Neural progenitor cell (in vitro differentiated cells): ENCODE data around the gene EIF2D. TPM values are rescaled to one million over a fixed set of nuclear protein-coding genes. Genes with fewer than 3 reads are reported as not detected.

ENCODE experiments used
- DNase-seq: peaks from one replicate; pipeline ENCODE4 v3.0.0-alpha.2; 2016; ENCODE audit warnings: low spot score
- H2AFZ ChIP-seq: fragments of 200-600 bp; sonication (generic); replicated peaks from 2 replicates; pipeline ENCODE4 v1.6.1; 2016; ENCODE audit warnings: antibody characterized with exemption
- H3F3A ChIP-seq: fragments of 200-600 bp; sonication (generic); 2 replicates; pipeline ENCODE4 v1.6.1; 2016; ENCODE audit warnings: antibody characterized with exemption, low read depth
- H3K27ac ChIP-seq: fragments of 200-600 bp; sonication (generic); 2 replicates; pipeline ENCODE4 v1.5.1; 2016; ENCODE audit warnings: mild to moderate bottlenecking
- H3K27me3 ChIP-seq: fragments of 200-600 bp; sonication (generic); 2 replicates; pipeline ENCODE4 v1.6.1; 2016; ENCODE audit warnings: mild to moderate bottlenecking, moderate library complexity
- H3K36me3 ChIP-seq: fragments of 200-600 bp; sonication (generic); 2 replicates; pipeline ENCODE4 v1.5.1; 2016
- H3K4me1 ChIP-seq: fragments of 200-600 bp; sonication (generic); 2 replicates; pipeline ENCODE4 v1.6.1; 2016; ENCODE audit warnings: mixed run types
- H3K4me2 ChIP-seq: fragments of 200-600 bp; sonication (generic); 2 replicates; pipeline ENCODE4 v1.6.1; 2016
- H3K4me3 ChIP-seq: fragments of 200-600 bp; sonication (generic); 2 replicates; pipeline ENCODE4 v1.5.1; 2016
- H3K79me2 ChIP-seq: fragments of 200-600 bp; sonication (generic); 2 replicates; pipeline ENCODE4 v1.6.1; 2016; ENCODE audit warnings: low read depth
- H3K9ac ChIP-seq: fragments of 200-600 bp; sonication (generic); 2 replicates; pipeline ENCODE4 v1.6.1; 2016
- H3K9me3 ChIP-seq: fragments of 200-600 bp; sonication (generic); 2 replicates; pipeline ENCODE4 v1.5.1; 2016; ENCODE audit warnings: low read depth
- H4K20me1 ChIP-seq: fragments of 200-600 bp; sonication (generic); 2 replicates; pipeline ENCODE4 v1.6.1; 2016; ENCODE audit warnings: low read depth
- H3K27ac Mint-ChIP-seq: 3 replicates; pipeline ENCODE4 v1.8.0; 2021; ENCODE audit warnings: mixed read lengths
- H3K27me3 Mint-ChIP-seq: 2 replicates; pipeline ENCODE4 v1.8.0; 2022; ENCODE audit warnings: low read depth, mild to moderate bottlenecking, inconsistent platforms, moderate library complexity, mixed read lengths; ENCODE audit not compliant: insufficient read depth
- H3K36me3 Mint-ChIP-seq: 3 replicates; pipeline ENCODE4 v1.8.0; 2021; ENCODE audit warnings: mixed read lengths
- H3K4me1 Mint-ChIP-seq: 3 replicates; pipeline ENCODE4 v1.8.0; 2021; ENCODE audit warnings: mixed read lengths
- H3K4me3 Mint-ChIP-seq: 3 replicates; pipeline ENCODE4 v1.8.0; 2021; ENCODE audit warnings: mild to moderate bottlenecking, moderate library complexity, mixed read lengths
- H3K9me3 Mint-ChIP-seq: 3 replicates; pipeline ENCODE4 v1.8.0; 2020; ENCODE audit warnings: mixed read lengths
- CTCF ChIP-seq: fragments of 200-600 bp; sonication (generic); IDR thresholded peaks from 2 replicates; pipeline ENCODE4 v1.5.1; 2017; ENCODE audit warnings: antibody characterized with exemption, mild to moderate bottlenecking
- EZH2 ChIP-seq: fragments of 200-600 bp; sonication (generic); IDR thresholded peaks from 2 replicates; pipeline ENCODE4 v1.6.1; 2017; ENCODE audit warnings: antibody characterized with exemption, mild to moderate bottlenecking, moderate library complexity
- EZH2phosphoT487 ChIP-seq: fragments of 200-600 bp; sonication (generic); IDR thresholded peaks from 2 replicates; pipeline ENCODE4 v1.6.1; 2017; ENCODE audit warnings: antibody characterized with exemption
- total RNA-seq: library from RNA; depleted of rRNA; stranded (reverse); fragments of >200 nt; gene quantifications from 2 replicates; pipeline ENCODE4 v1.2.3, GENCODE V29; 2015; ENCODE audit warnings: low replicate concordance

Gene EIF2D
- total RNA-seq, 1 donor from 2014 or later, result 47.5 TPM

GRCh38 chr1:206595581-206596318, 16.5 kb downstream of the EIF2D start:
- Histone ChIP-seq H3K27me3 (no peaks in the 10 kb centered on the region), H4K20me1 (no peaks in the 10 kb centered on the region), H3F3A (no peaks in the 10 kb centered on the region), H3K79me2 (no peaks in the 10 kb centered on the region), H3K9ac (no peak overlapping the region), H3K4me2 (no peak overlapping the region), H3K4me3 (no peak overlapping the region), H3K27ac (no peak overlapping the region), H3K36me3 (no peaks in the 10 kb centered on the region), H3K9me3 (no peaks in the 10 kb centered on the region), H2AFZ (no peak overlapping the region), H3K4me1 (no peaks in the 10 kb centered on the region)
- H3K4me1 Mint-ChIP-seq, result no peaks in the 10 kb centered on the region
- no peaks in the 10 kb centered on the region for H3K9me3 Mint-ChIP-seq
- no peak for DNase-seq
- TF ChIP-seq EZH2 (no peak), CTCF (no peak), EZH2phosphoT487 (no peak)
- H3K36me3 Mint-ChIP-seq, result peaks cover 33% of the 10 kb centered on the region
- H3K4me3 Mint-ChIP-seq, result no peak overlapping the region
- H3K27me3 Mint-ChIP-seq, result no peaks in the 10 kb centered on the region
- no peak overlapping the region for H3K27ac Mint-ChIP-seq

- Mint-ChIP-seq H3K27ac (no peak overlapping the region), H3K27me3 (no peaks in the 10 kb centered on the region), H3K9me3 (no peaks in the 10 kb centered on the region), H3K4me1 (no peaks in the 10 kb centered on the region), H3K4me3 (no peak overlapping the region), H3K36me3 (peaks cover 32% of the 10 kb centered on the region)
- TF ChIP-seq EZH2 (no peak), CTCF (no peak), EZH2phosphoT487 (no peak)
- no peak for DNase-seq
- H3K36me3 ChIP-seq, result no peaks in the 10 kb centered on the region
- no peak overlapping the region for H2AFZ ChIP-seq
- H3F3A ChIP-seq, result no peaks in the 10 kb centered on the region
- no peaks in the 10 kb centered on the region for H3K9me3 ChIP-seq
- H3K4me3 ChIP-seq, result no peak overlapping the region
- no peak overlapping the region for H3K4me2 ChIP-seq
- no peaks in the 10 kb centered on the region for H3K79me2 ChIP-seq
- H3K27me3 ChIP-seq, result no peaks in the 10 kb centered on the region
- H3K27ac ChIP-seq, result no peak overlapping the region
- H4K20me1 ChIP-seq, result no peaks in the 10 kb centered on the region
- no peak overlapping the region for H3K9ac ChIP-seq
- peaks cover under 1% of the 10 kb centered on the region for H3K4me1 ChIP-seq
Observed at GRCh38 chr1:206593351-206593925, 18.8 kb downstream of the EIF2D start.

- Mint-ChIP-seq H3K36me3 (peaks cover 28% of the 10 kb centered on the region), H3K27ac (no peak overlapping the region), H3K27me3 (no peaks in the 10 kb centered on the region), H3K4me1 (no peaks in the 10 kb centered on the region), H3K9me3 (no peaks in the 10 kb centered on the region), H3K4me3 (no peak overlapping the region)
- H3K27ac ChIP-seq, result no peak overlapping the region
- H3K4me1 ChIP-seq, result peaks cover 9% of the 10 kb centered on the region
- TF ChIP-seq EZH2, result no peak
- TF ChIP-seq EZH2phosphoT487, result no peak
- TF ChIP-seq CTCF, result no peak
- H3K36me3 ChIP-seq, result no peaks in the 10 kb centered on the region
- no peak overlapping the region for H2AFZ ChIP-seq
- H3K79me2 ChIP-seq, result no peaks in the 10 kb centered on the region
- no peaks in the 10 kb centered on the region for H3K9me3 ChIP-seq
- DNase-seq, result no peak
- H3K27me3 ChIP-seq, result no peaks in the 10 kb centered on the region
- H4K20me1 ChIP-seq, result no peaks in the 10 kb centered on the region
- H3K9ac ChIP-seq, result no peak overlapping the region
- no peaks in the 10 kb centered on the region for H3F3A ChIP-seq
- H3K4me3 ChIP-seq, result no peak overlapping the region
- H3K4me2 ChIP-seq, result no peak overlapping the region
Observed at GRCh38 chr1:206591696-206592095, 20.6 kb downstream of the EIF2D start.
